WTC11 (cell line): ENCODE results near the gene OMA1.

Source experiments
- CTCF ChIP-seq: fragments of 200-600 bp; IDR thresholded peaks from 2 replicates; pipeline ENCODE4 v1.8.0; 2022; ENCODE audit warnings: antibody characterized with exemption
- FOXJ3 ChIP-seq: sonication (generic); formaldehyde crosslinking; IDR thresholded peaks from 2 replicates; pipeline ENCODE4 v1.9.0; 2021; ENCODE audit warnings: missing genetic modification reagents, mild to moderate bottlenecking, borderline replicate concordance
- NR1H2 ChIP-seq: sonication (generic); formaldehyde crosslinking; IDR thresholded peaks from 2 replicates; pipeline ENCODE4 v1.9.0; 2021; ENCODE audit warnings: mild to moderate bottlenecking, moderate library complexity, missing genetic modification reagents
- TEAD1 ChIP-seq: sonication (generic); formaldehyde crosslinking; IDR thresholded peaks from 2 replicates; pipeline ENCODE4 v1.8.0; 2022; ENCODE audit warnings: mild to moderate bottlenecking, missing genetic modification reagents
- TEAD4 ChIP-seq: sonication (generic); formaldehyde crosslinking; IDR thresholded peaks from 2 replicates; pipeline ENCODE4 v1.8.0; 2022; ENCODE audit warnings: mild to moderate bottlenecking, missing genetic modification reagents
- ZNF219 ChIP-seq: sonication (generic); formaldehyde crosslinking; IDR thresholded peaks from 2 replicates; pipeline ENCODE4 v1.8.0; 2023; ENCODE audit warnings: missing genetic modification reagents, mild to moderate bottlenecking, borderline replicate concordance
- TF ChIP-seq, protein P1 (sequence below): sonication (generic); formaldehyde crosslinking; IDR thresholded peaks from 2 replicates; pipeline ENCODE4 v1.8.0; 2022; ENCODE audit warnings: mild to moderate bottlenecking, missing genetic modification reagents

DNA sequence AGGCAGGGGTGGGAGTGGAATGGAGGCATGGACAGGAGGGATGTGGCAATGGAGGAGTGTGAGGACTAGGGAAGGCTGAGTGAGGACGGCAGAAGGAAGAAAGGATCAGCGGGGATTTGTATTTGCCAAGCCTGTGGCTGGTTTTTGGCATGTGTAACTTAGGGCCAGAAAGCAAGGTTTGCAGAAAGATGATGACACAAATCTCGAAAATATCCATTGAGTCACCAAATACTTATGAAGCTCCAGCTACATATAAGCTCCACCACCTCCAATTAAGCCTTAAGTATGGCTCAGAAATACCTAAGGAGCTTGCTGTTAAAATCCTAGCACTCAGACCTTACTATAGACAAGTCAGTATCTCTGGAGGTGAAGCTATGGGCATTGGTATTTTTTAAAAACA, 90.1 kb downstream of the OMA1 start:
- TF ChIP-seq CTCF, result no peak
- TF ChIP-seq TEAD1 (CRISPR knock-in tag), result no peak
- no peak for TF ChIP-seq FOXJ3 (CRISPR knock-in tag)
- TF ChIP-seq, protein P1, sequence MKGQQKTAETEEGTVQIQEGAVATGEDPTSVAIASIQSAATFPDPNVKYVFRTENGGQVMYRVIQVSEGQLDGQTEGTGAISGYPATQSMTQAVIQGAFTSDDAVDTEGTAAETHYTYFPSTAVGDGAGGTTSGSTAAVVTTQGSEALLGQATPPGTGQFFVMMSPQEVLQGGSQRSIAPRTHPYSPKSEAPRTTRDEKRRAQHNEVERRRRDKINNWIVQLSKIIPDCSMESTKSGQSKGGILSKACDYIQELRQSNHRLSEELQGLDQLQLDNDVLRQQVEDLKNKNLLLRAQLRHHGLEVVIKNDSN (CRISPR knock-in tag), result no peak
- TF ChIP-seq NR1H2 (CRISPR knock-in tag), result no peak
- TF ChIP-seq ZNF219 (CRISPR knock-in tag), result no peak
- no peak for TF ChIP-seq TEAD4
